GM21447 (cell line): ENCODE data around the gene SLC46A2.

Source experiments
- ATAC-seq: cut with Tn5 transposase; IDR thresholded peaks from one replicate; pipeline ENCODE4 v1.9.1; 2021; ENCODE audit not compliant: unreplicated experiment

The SLC46A2 gene

GRCh38 chr9:112886351-112886750 lies 4.3 kb downstream of the SLC46A2 start:
- ATAC-seq = no peak

GRCh38 chr9:112885324-112885723 lies 5.4 kb downstream of the SLC46A2 start:
- no peak for ATAC-seq

- ATAC-seq = no peak
Observed at GRCh38 chr9:112884721-112885120, 6.0 kb downstream of the SLC46A2 start.

DNA sequence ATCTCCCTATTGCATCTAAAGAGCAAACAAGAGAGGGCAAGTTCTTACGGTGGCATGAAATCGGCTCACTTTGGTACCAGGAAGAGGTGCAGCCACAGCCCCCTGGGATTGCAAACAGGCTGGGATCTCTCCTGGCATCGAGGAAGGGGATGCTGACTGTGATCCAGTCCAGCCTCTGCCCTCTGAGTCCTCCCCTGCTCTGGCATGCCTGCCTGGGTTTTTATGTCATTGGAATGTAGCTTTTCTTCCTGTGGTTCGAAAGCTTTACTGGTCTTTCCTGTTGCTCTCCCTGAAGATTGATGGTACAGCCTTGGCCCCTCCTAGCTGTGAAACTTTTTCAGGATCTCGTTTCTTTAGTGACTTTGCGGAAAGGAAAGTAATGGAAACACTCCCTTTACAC lies 6.6 kb downstream of the SLC46A2 start:
- ATAC-seq = no peak

- no peak for ATAC-seq
Observed at GRCh38 chr9:112881331-112881730, 9.3 kb downstream of the SLC46A2 start.

GRCh38 chr9:112880650-112881049 lies 10.0 kb downstream of the SLC46A2 start:
- ATAC-seq = no peak

DNA sequence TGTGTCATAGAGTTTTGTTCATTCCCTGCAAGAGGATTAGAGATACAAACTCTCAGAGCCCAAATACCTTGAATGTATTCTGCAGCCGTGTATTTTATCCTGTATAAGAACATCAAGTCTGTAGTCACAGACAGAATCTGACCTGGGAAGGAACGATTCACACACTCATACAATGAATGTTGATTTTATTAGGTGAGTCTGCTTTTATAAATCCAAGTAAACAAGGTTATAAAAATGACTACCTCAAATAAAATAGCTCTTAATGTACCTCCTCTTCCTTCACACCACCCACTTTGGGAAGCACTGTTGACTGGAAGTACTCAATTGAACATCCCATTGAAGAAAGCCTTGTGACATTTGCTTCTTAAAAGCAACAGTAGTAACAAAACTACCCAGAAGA lies 11.9 kb downstream of the SLC46A2 start:
- no peak for ATAC-seq

DNA sequence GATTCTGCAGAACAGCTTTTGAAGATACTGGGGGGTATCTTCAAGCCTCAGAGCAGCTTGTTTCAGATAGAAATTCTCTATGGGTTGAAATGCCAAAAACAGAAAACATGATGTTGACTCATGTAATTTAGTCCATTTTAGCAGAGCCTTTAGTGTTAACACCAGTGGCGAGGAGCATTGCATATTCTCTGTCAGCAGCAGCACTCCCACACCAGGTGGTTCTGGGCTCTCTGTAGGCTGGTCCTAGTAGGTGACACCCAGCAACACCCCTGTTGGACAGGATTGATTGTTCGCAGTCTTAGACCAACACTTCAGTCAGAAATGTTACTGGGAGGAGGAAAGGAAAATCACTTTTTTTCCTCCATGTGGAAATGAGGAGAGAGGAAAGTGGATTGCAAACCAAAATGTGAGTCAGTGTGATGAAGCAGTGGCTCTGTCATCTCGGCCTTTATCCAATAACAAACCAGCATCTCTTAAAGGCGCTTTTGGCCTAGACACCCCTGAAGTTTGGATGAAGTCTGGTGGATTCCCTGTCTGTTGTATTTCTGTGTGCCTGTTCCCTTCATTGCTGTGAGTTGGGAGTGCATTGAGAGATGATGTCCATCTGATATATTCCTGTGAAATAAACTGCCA lies 16.8 kb downstream of the SLC46A2 start:
- no peak for ATAC-seq

GRCh38 chr9:112872019-112872418 lies 18.7 kb downstream of the SLC46A2 start:
- no peak for ATAC-seq

GRCh38 chr9:112870556-112870955 lies 20.1 kb downstream of the SLC46A2 start:
- no peak for ATAC-seq

- ATAC-seq = no peak
Observed at GRCh38 chr9:112869917-112870316, 20.8 kb downstream of the SLC46A2 start.

- no peak for ATAC-seq
Observed at GRCh38 chr9:112869041-112869529, 21.6 kb downstream of the SLC46A2 start.

DNA sequence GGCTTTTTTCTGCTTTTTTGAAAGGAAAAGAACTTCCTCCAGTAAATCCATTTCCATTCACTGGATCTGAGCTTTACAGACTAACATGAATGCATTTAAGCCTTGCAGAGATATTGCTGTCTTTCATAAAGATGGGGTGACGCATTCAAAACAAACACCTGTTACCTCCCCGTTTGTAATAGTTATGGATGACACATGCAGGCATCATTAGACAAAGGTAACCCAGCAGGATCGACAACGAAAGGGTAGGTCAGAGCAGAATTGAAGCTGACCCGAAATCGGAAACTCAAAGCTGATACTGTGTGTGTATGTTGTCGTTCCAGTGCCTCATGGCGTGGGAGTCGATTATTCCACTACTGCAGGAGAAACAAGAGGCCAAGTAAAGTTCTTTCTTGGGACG lies 22.2 kb downstream of the SLC46A2 start:
- ATAC-seq = no peak

- ATAC-seq = no peak
Observed at GRCh38 chr9:112867275-112867991, 23.2 kb downstream of the SLC46A2 start.

DNA sequence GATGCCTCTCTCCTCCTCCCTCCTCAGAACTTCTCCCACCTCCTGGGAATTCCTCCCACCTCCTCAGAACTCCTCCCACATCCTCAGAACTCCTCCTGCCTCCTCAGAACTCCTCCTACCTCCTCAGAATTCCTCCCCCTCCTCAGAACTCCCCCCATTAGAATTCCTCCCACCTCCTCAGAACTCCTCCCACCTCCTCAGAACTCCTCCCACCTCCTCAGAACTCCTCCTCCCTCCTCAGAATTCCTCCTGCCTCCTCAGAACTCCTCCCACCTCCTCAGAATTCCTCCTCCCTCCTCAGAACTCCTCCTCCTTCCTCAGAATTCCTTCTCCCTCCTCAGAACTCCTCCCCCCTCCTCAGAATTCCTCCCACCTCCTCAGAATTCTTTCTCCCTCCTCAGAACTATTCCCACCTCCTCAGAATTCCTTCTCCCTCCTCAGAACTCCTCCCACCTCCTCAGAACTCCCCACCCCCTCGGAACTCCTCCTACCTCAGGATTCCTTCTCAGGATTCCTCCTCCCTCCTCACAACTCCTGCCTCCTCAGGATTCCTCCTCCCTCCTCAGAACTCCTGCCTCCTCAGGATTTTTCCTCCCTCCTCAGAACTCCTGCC lies 23.9 kb downstream of the SLC46A2 start:
- no peak for ATAC-seq

- ATAC-seq = no peak
Observed at GRCh38 chr9:112864982-112865381, 25.7 kb downstream of the SLC46A2 start.

- ATAC-seq = no peak
Observed at GRCh38 chr9:112864403-112864802, 26.3 kb downstream of the SLC46A2 start.

DNA sequence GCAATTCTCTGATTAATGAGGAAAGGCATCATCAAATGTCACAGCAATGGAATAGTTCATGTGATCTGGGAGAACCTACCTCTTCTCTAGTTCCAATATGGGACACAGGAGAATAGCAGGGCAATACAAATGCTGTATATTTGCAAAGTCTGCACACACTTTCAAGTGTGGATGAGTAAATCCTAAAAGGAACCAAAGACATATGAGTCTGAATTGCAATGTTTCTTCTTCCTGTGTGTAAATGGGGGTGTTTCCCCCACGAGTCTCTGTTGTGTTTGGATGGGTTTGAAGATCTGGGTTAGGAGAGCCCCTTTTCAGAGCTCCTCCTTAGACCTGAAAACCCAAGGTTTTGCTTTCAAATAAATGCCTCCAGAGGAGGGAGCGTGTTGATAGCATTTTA lies 26.9 kb downstream of the SLC46A2 start:
- ATAC-seq = no peak

DNA sequence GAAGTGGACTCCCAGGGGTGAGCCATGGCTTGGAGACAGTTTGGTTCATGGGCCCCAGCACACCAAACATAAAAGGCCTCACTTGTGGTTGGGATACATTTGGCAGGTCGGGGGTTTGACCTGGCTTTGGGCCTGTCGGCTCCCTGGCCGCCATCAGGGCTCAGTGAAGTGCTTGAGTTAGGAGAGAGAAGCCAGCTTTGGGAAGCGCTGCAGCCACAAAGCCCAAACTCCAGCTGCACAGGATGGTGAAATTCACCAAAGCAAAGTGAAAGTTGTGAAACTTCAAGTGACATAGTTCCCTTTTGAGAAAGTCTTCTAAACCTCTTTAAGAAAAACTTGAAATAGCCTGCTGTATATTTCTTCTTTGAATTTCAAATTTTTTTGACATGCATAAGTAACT lies 27.5 kb downstream of the SLC46A2 start:
- no peak for ATAC-seq

DNA sequence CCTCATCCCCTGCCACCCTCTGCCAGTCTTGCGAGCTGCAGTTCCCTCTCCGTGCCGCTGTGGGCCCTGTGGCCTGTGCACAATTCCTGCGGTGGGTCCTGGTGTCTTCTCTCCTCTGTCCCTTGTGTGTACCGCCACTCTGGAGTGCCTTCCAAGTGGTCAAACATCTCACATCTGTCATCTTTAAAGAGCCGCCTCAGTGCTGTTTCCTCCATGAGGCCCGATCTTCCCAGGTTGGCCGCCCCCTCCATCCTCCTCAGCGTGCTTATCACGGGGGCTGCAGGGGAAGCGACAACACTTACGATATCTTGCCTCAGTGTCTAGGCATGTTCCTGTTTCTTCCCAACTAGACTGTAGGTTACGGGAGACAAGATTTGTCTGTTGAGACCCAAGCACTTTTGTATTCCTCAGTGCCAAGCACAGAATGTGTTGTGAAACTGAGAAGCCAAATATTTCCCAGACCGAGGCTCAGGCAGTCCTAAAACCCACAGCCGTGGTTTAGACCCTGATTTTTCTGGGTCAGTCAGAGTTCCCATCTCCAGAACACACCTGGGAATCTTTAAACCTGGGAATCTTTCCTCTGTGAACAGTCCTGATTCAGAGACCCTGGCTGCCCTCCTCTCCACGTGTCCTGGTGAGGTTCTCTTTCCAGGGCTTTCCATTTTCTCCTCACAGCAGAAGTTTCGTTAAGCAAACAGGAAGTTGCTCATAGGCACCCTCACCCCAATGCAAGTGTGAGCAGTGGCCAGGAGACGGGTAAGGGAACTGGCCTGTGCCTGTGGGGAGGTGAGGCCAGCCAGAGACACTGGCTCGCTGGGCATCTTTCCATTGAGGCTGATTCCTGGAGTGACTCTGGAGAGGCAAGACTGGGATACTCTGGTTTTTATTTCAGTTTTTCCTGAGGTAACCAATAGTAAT lies 28.8 kb downstream of the SLC46A2 start:
- ATAC-seq = no peak

DNA sequence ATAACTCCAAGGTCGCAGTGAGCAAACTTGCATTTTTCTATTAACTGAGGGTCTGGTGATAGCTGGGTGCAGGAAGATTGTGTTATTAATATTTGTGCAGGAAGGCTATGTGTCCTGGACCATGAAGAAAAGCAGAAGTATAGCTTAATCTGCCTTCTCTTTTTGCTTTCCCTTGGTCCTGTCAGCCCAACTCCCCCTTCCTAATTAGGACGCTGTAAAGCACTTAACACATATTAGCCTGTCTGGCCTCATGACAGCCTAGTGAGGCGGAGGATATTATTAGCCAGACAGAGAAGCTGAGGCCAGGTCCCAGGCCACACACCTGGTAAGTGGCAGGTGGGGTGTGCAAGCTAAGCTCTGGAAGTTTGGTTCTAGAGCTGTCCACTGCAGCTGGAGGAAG lies 29.5 kb downstream of the SLC46A2 start:
- ATAC-seq = no peak
